K562 (cell line): ENCODE data around the gene SPATA31D4.

ENCODE experiments used
- HNRNPL ChIP-seq: fragments of 200-400 bp; formaldehyde crosslinking; IDR thresholded peaks from 2 replicates; pipeline ENCODE4 v1.6.1; 2017; ENCODE audit warnings: low read depth, mild to moderate bottlenecking, low read length
- POLR2AphosphoS2 ChIP-seq: IDR thresholded peaks from 2 replicates; pipeline ENCODE4 v1.6.1; 2012; ENCODE audit warnings: low read length, improper control_type of control experiment

DNA sequence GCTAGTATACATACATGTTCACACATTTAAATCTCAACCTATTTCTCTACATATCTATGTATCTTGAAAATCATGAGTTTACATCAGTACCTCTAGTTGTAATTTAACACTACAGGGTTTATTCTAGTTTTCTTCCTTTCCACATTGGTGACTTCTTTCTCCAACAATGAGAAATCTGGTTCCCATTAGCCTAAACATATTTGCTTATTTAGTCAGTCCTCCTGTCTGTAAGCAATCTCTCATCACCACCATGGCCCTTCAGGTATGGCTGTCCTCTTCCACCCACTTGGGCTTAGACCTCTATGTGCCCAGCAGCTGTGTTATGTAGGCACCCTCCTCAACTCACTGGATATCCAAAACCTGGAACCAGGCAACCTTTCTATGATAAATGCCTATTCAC is 52.3 kb downstream of the SPATA31D4 start:
- no peak for TF ChIP-seq POLR2AphosphoS2
- TF ChIP-seq HNRNPL, result no peak
